Progenitor cell of endocrine pancreas (in vitro differentiated cells): ENCODE measurements around the gene FRMPD2. TPM values are rescaled to one million over a fixed set of nuclear protein-coding genes. Genes with fewer than 3 reads are reported as not detected.

Experiments used
- DNase-seq: peaks from one replicate; pipeline ENCODE4 v3.0.0; 2021; ENCODE audit warnings: low spot score; ENCODE audit not compliant: unreplicated experiment
- H3K27ac Mint-ChIP-seq: 2 replicates; pipeline ENCODE4 v1.8.0; 2021; ENCODE audit warnings: mild to moderate bottlenecking, moderate library complexity, mixed read lengths
- H3K27me3 Mint-ChIP-seq: 2 replicates; pipeline ENCODE4 v1.8.0; 2021; ENCODE audit warnings: mixed read lengths
- H3K36me3 Mint-ChIP-seq: 2 replicates; pipeline ENCODE4 v1.8.0; 2022; ENCODE audit warnings: mixed read lengths; ENCODE audit not compliant: insufficient read depth
- H3K4me1 Mint-ChIP-seq: 2 replicates; pipeline ENCODE4 v1.8.0; 2021; ENCODE audit warnings: low read depth, mixed read lengths
- H3K4me3 Mint-ChIP-seq: 2 replicates; pipeline ENCODE4 v1.8.0; 2021; ENCODE audit warnings: low read depth, mild to moderate bottlenecking, moderate library complexity, mixed read lengths
- H3K9me3 Mint-ChIP-seq: 2 replicates; pipeline ENCODE4 v1.8.0; 2021; ENCODE audit warnings: low read depth, mixed read lengths
- long read RNA-seq: library from polyadenylated mRNA; unstranded; transcript quantifications from one replicate; pipeline ENCODE4 v2.0.0, GENCODE V29; 2020
- total RNA-seq: library from RNA; stranded (reverse); gene quantifications from 2 replicates; pipeline ENCODE4 v1.2.1, GENCODE V29; 2021
- TF ChIP-seq, protein P1 (sequence below): fragments of 200-600 bp; sonication (generic); IDR thresholded peaks from one replicate; pipeline ENCODE4 v1.5.0; 2021; ENCODE audit warnings: antibody characterized with exemption, mild to moderate bottlenecking; ENCODE audit not compliant: unreplicated experiment

Gene FRMPD2
- 1.2 and 2.1 TPM in 2 replicates for total RNA-seq
- long read RNA-seq, partial matches to known transcripts, result 2 of 6 reads
- long read RNA-seq, other reads (novel, unspliced or antisense), result 4 of 6 reads

DNA sequence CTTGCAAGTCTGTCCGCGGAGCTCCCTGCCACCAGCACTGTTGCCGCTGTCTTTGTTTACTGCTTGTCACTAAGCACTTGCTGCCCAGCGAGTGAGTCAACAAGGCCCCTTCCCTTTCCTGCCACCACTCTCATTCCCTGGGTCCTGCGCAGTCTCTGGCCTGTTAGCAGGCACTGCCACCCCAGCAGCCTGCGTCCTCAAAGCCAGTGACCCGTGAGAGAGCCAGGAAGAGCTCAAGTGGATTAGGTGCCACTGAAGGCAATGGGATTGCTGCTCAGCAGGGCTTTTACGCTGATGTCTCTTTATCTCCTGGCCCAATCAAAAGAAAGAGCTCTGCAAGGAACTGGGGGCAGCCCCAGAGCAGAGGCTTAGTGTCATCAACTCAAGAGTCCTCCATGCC, at the start of gene FRMPD2:
Gene FRMPD2, minus strand, starts transcription at position 61 of the 400 bp plus-strand sequence. CDS start 129 bp downstream, outside the sequence.
- TF ChIP-seq, protein P1, sequence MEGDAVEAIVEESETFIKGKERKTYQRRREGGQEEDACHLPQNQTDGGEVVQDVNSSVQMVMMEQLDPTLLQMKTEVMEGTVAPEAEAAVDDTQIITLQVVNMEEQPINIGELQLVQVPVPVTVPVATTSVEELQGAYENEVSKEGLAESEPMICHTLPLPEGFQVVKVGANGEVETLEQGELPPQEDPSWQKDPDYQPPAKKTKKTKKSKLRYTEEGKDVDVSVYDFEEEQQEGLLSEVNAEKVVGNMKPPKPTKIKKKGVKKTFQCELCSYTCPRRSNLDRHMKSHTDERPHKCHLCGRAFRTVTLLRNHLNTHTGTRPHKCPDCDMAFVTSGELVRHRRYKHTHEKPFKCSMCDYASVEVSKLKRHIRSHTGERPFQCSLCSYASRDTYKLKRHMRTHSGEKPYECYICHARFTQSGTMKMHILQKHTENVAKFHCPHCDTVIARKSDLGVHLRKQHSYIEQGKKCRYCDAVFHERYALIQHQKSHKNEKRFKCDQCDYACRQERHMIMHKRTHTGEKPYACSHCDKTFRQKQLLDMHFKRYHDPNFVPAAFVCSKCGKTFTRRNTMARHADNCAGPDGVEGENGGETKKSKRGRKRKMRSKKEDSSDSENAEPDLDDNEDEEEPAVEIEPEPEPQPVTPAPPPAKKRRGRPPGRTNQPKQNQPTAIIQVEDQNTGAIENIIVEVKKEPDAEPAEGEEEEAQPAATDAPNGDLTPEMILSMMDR, result no peak
- H3K9me3 Mint-ChIP-seq, result peaks cover 10% of the 10 kb centered on the region
- peaks cover 9% of the 10 kb centered on the region for H3K4me1 Mint-ChIP-seq
- peaks cover 15% of the 10 kb centered on the region for H3K27me3 Mint-ChIP-seq
- H3K36me3 Mint-ChIP-seq, result no peaks in the 10 kb centered on the region
- DNase-seq, result no peak
- H3K27ac Mint-ChIP-seq, result no peak within 1 kb of the TSS
- no peak within 1 kb of the TSS for H3K4me3 Mint-ChIP-seq

DNA sequence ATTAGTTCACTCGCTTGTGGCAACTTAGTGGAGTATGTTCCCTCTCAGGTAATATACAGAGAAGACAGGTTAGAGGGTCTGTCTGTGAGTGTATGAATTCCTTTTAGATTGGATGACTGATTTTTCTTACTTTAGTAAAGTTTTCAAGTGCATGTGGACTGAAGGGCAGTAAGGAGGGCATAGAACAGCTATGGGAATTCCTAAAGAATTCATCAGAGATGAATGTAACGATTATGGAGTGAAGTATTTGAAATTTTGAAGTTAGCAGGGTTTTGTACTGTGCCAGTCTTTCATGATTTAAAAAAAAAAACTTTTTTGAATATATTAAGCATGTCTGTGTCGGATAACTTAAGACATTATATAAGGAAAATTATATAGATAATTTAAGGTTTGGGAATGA, 47.5 kb upstream of the FRMPD2 start:
- no peaks in the 10 kb centered on the region for H3K9me3 Mint-ChIP-seq
- no peak overlapping the region for H3K4me3 Mint-ChIP-seq

GRCh38 chr10:48317321-48317990, 43.0 kb upstream of the FRMPD2 start:
- Mint-ChIP-seq H3K9me3 (no peaks in the 10 kb centered on the region), H3K27ac (no peak overlapping the region), H3K4me1 (no peaks in the 10 kb centered on the region), H3K36me3 (no peaks in the 10 kb centered on the region), H3K27me3 (no peaks in the 10 kb centered on the region), H3K4me3 (no peak overlapping the region)
- DNase-seq, result no peak
- TF ChIP-seq, protein P1, result no peak

More for the DNA sequence above, 47.5 kb upstream of the FRMPD2 start:
- DNase-seq, result no peak
- Mint-ChIP-seq H3K4me1 (peaks cover 1% of the 10 kb centered on the region), H3K36me3 (peaks cover 7% of the 10 kb centered on the region), H3K27ac (no peak overlapping the region), H3K27me3 (no peaks in the 10 kb centered on the region)
- TF ChIP-seq, protein P1, result no peak

DNA sequence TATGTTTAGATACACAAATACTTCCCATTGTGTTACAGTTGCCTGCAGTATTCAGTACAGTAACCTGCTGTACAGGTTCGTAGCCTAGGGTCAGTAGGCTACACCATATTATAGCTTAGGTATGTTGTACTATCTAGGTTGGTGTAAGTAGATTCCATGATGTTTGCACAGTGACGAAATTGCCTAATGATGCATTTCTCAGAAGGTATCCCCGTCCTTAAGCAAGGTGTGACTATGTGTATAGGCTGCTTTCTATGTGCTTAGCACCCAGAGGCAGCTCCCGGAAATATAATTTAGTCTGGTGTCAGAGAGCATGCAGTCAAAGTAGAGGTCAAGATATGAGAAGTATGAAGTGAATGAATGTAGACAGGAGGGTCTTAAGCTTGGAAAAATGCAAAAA, 41.7 kb upstream of the FRMPD2 start:
- no peak overlapping the region for H3K27ac Mint-ChIP-seq
- TF ChIP-seq, protein P1, result no peak
- H3K9me3 Mint-ChIP-seq, result no peaks in the 10 kb centered on the region
- DNase-seq, result no peak
- H3K36me3 Mint-ChIP-seq, result no peaks in the 10 kb centered on the region
- H3K27me3 Mint-ChIP-seq, result no peaks in the 10 kb centered on the region
- H3K4me3 Mint-ChIP-seq, result no peak overlapping the region
- no peaks in the 10 kb centered on the region for H3K4me1 Mint-ChIP-seq

- TF ChIP-seq, protein P1, result no peak
- H3K27me3 Mint-ChIP-seq, result no peaks in the 10 kb centered on the region
These were observed 39.6 kb upstream of the FRMPD2 start for GRCh38 chr10:48314107-48314506.

More at GRCh38 chr10:48314107-48314506, 39.6 kb upstream of the FRMPD2 start:
- no peak for DNase-seq
- no peaks in the 10 kb centered on the region for H3K36me3 Mint-ChIP-seq
- H3K27ac Mint-ChIP-seq, result no peak overlapping the region
- H3K4me1 Mint-ChIP-seq, result peaks cover 4% of the 10 kb centered on the region
- no peak overlapping the region for H3K4me3 Mint-ChIP-seq
- no peaks in the 10 kb centered on the region for H3K9me3 Mint-ChIP-seq
